IPS DF 6.9 (cell line): Measurements from ENCODE around the gene SLC2A9.

Experiments used
- DNase-seq: peaks from one replicate; pipeline ENCODE4 v3.0.0-alpha.2; 2013; ENCODE audit warnings: low read depth, low spot score
- H3K27ac ChIP-seq: one replicate; pipeline ENCODE4 v1.5.1; 2013; ENCODE audit warnings: low read length, control low read depth
- H3K27me3 ChIP-seq: 2 replicates; pipeline ENCODE4 v1.6.1; 2013; ENCODE audit warnings: mild to moderate bottlenecking, low read length; ENCODE audit not compliant: control insufficient read depth, insufficient read depth
- H3K36me3 ChIP-seq: 2 replicates; pipeline ENCODE4 v1.6.1; 2013; ENCODE audit warnings: low read length; ENCODE audit not compliant: control insufficient read depth, insufficient read depth
- H3K4me1 ChIP-seq: 2 replicates; pipeline ENCODE4 v1.6.1; 2013; ENCODE audit warnings: low read length; ENCODE audit not compliant: control insufficient read depth, insufficient read depth
- H3K4me3 ChIP-seq: 2 replicates; pipeline ENCODE4 v1.5.1; 2013; ENCODE audit warnings: mild to moderate bottlenecking, low read length
- H3K9me3 ChIP-seq: 2 replicates; pipeline ENCODE4 v1.6.1; 2013; ENCODE audit warnings: low read length, inconsistent platforms; ENCODE audit not compliant: control insufficient read depth, insufficient read depth
- WGBS: extraction: QIAGEN DNeasy Blood & Tissue Kit; methylation state at CpG from one replicate; pipeline ENCODE4 v1.1.7; 2013; ENCODE audit warnings: mixed read lengths, missing lambda C conversion rate; ENCODE audit not compliant: insufficient read length, insufficient coverage; 5-methylcytosine and 5-hydroxymethylcytosine counted together

Gene SLC2A9

GRCh38 chr4:9963328-9963727 lies 58.0 kb downstream of the SLC2A9 start:
- Histone ChIP-seq H3K4me1 (no peaks in the 10 kb centered on the region), H3K27me3 (no peaks in the 10 kb centered on the region), H3K9me3 (no peaks in the 10 kb centered on the region), H3K4me3 (no peak overlapping the region), H3K27ac (no peak overlapping the region), H3K36me3 (no peaks in the 10 kb centered on the region)
- no peak for DNase-seq
- WGBS = no CpG with 5 or more reads among the region's 5 CpGs

- H3K4me3 ChIP-seq = no peak overlapping the region
- H3K27me3 ChIP-seq = no peaks in the 10 kb centered on the region
- DNase-seq = no peak
- whole genome bisulfite sequencing = no CpG with 5 or more reads among the region's 5 CpGs
- H3K4me1 ChIP-seq = no peaks in the 10 kb centered on the region
- H3K9me3 ChIP-seq = no peaks in the 10 kb centered on the region
- H3K27ac ChIP-seq = no peak overlapping the region
- H3K36me3 ChIP-seq = no peaks in the 10 kb centered on the region
Measured at GRCh38 chr4:9962611-9963314, 58.5 kb downstream of the SLC2A9 start.

- H3K27ac ChIP-seq = no peak overlapping the region
- no peaks in the 10 kb centered on the region for H3K27me3 ChIP-seq
- H3K36me3 ChIP-seq = no peaks in the 10 kb centered on the region
- H3K4me1 ChIP-seq = no peaks in the 10 kb centered on the region
- H3K9me3 ChIP-seq = no peaks in the 10 kb centered on the region
- DNase-seq = no peak
- no CpG with 5 or more reads among the region's 3 CpGs for WGBS
- H3K4me3 ChIP-seq = no peak overlapping the region
Measured at GRCh38 chr4:9954468-9954867, 66.8 kb downstream of the SLC2A9 start.

- H3K36me3 ChIP-seq = no peaks in the 10 kb centered on the region
- no peaks in the 10 kb centered on the region for H3K4me1 ChIP-seq
- H3K9me3 ChIP-seq = no peaks in the 10 kb centered on the region
- DNase-seq = no peak
- H3K27ac ChIP-seq = no peak overlapping the region
- WGBS = no CpG with 5 or more reads among the region's 4 CpGs
- no peaks in the 10 kb centered on the region for H3K27me3 ChIP-seq
- no peak overlapping the region for H3K4me3 ChIP-seq
Measured at GRCh38 chr4:9953089-9953488, 68.2 kb downstream of the SLC2A9 start.

GRCh38 chr4:9952415-9952950 lies 68.8 kb downstream of the SLC2A9 start:
- H3K4me1 ChIP-seq = no peaks in the 10 kb centered on the region
- H3K27ac ChIP-seq = no peak overlapping the region
- no peaks in the 10 kb centered on the region for H3K36me3 ChIP-seq
- H3K4me3 ChIP-seq = no peak overlapping the region
- H3K9me3 ChIP-seq = no peaks in the 10 kb centered on the region
- WGBS = no CpG with 5 or more reads among the region's 8 CpGs
- no peaks in the 10 kb centered on the region for H3K27me3 ChIP-seq
- no peak for DNase-seq

- H3K4me3 ChIP-seq = no peak overlapping the region
- no peaks in the 10 kb centered on the region for H3K9me3 ChIP-seq
- no peaks in the 10 kb centered on the region for H3K27me3 ChIP-seq
- WGBS = no CpG with 5 or more reads among the region's 2 CpGs
- no peaks in the 10 kb centered on the region for H3K4me1 ChIP-seq
- H3K27ac ChIP-seq = no peak overlapping the region
- DNase-seq = no peak
- H3K36me3 ChIP-seq = no peaks in the 10 kb centered on the region
Measured at GRCh38 chr4:9949573-9949972, 71.7 kb downstream of the SLC2A9 start.

GRCh38 chr4:9947168-9948062 lies 73.9 kb downstream of the SLC2A9 start:
- Histone ChIP-seq H3K27me3 (no peaks in the 10 kb centered on the region), H3K36me3 (no peaks in the 10 kb centered on the region), H3K4me3 (no peak overlapping the region), H3K4me1 (no peaks in the 10 kb centered on the region), H3K27ac (no peak overlapping the region), H3K9me3 (no peaks in the 10 kb centered on the region)
- WGBS = no CpG with 5 or more reads among the region's 10 CpGs
- no peak for DNase-seq

- Histone ChIP-seq H3K27ac (no peak overlapping the region), H3K4me3 (no peak overlapping the region), H3K27me3 (no peaks in the 10 kb centered on the region), H3K36me3 (no peaks in the 10 kb centered on the region), H3K9me3 (no peaks in the 10 kb centered on the region), H3K4me1 (no peaks in the 10 kb centered on the region)
- no CpG with 5 or more reads among the region's 2 CpGs for WGBS
- DNase-seq = no peak
Measured at GRCh38 chr4:9946170-9946569, 75.1 kb downstream of the SLC2A9 start.

- no CpG with 5 or more reads among the region's 13 CpGs for WGBS
- H3K4me1 ChIP-seq = no peaks in the 10 kb centered on the region
Measured at GRCh38 chr4:9944431-9945425, 76.6 kb downstream of the SLC2A9 start.

GRCh38 chr4:9943761-9944160 lies 77.5 kb downstream of the SLC2A9 start:
- no peaks in the 10 kb centered on the region for H3K27me3 ChIP-seq
- H3K4me3 ChIP-seq = no peak overlapping the region
- H3K4me1 ChIP-seq = no peaks in the 10 kb centered on the region
- no CpG with 5 or more reads among the region's 9 CpGs for WGBS
- no peaks in the 10 kb centered on the region for H3K9me3 ChIP-seq
- no peak overlapping the region for H3K27ac ChIP-seq
- DNase-seq = no peak
- H3K36me3 ChIP-seq = no peaks in the 10 kb centered on the region

More at GRCh38 chr4:9944431-9945425, 76.6 kb downstream of the SLC2A9 start:
- no peaks in the 10 kb centered on the region for H3K9me3 ChIP-seq
- H3K4me3 ChIP-seq = no peak overlapping the region
- no peaks in the 10 kb centered on the region for H3K27me3 ChIP-seq
- no peaks in the 10 kb centered on the region for H3K36me3 ChIP-seq
- no peak overlapping the region for H3K27ac ChIP-seq
- no peak for DNase-seq
